Uterus (tissue), 4 donors: ENCODE measurements around the gene TMEM185B. TPM values are rescaled to one million over a fixed set of nuclear protein-coding genes. Genes with fewer than 3 reads are reported as not detected.

Source experiments
- DNase-seq, 2 donors: peaks; one replicate each; pipeline ENCODE4 v3.0.0-alpha.2; 2019 to 2020
- H3K27ac ChIP-seq, 2 donors: fragments of 200-600 bp; sonication (generic); 1 replicate in 1 of 2; 2 replicates in 1 of 2; pipeline ENCODE4 v1.5.1; 2016 to 2018
- H3K27me3 ChIP-seq, 2 donors: fragments of 200-600 bp; sonication (generic); one replicate each; pipeline ENCODE4 v1.5.1; 2018 to 2019; ENCODE audit warnings: control low read depth in 1 of 2
- H3K36me3 ChIP-seq, 2 donors: fragments of 200-600 bp; sonication (generic); one replicate each; pipeline ENCODE4 v1.5.1; 2019; ENCODE audit warnings: control low read depth in 1 of 2
- H3K4me1 ChIP-seq, 2 donors: fragments of 200-600 bp; sonication (generic); one replicate each; pipeline ENCODE4 v1.5.1; 2018 to 2019; ENCODE audit warnings: control low read depth in 1 of 2
- H3K4me3 ChIP-seq, 2 donors: fragments of 200-600 bp; sonication (generic); 1 replicate in 1 of 2; 2 replicates in 1 of 2; pipeline ENCODE4 v1.5.1; 2018 to 2019; ENCODE audit warnings: mild to moderate bottlenecking in 1 of 2
- H3K9me3 ChIP-seq, 2 donors: fragments of 200-600 bp; sonication (generic); one replicate each; pipeline ENCODE4 v1.5.1; 2019; ENCODE audit warnings: control low read depth in 1 of 2
- POLR2A ChIP-seq, 2 donors: fragments of 450-650 bp; IDR thresholded peaks; one replicate each; pipeline ENCODE4 v1.6.1; 2016; ENCODE audit warnings: antibody characterized with exemption in 2 of 2, mild to moderate bottlenecking in 1 of 2, moderate library complexity in 1 of 2
- intact Hi-C: fragments of 100-400 bp; cut with DNase I; formaldehyde crosslinking; loops from one replicate; pipeline ENCODE4 v1.15.1; 2023; ENCODE audit warnings: low total_unique reads
- total RNA-seq, 4 donors: library from RNA; depleted of rRNA in 3 of 4; stranded (reverse); fragments of >200 nt in 3 of 4; gene quantifications; one replicate each; pipeline versions ENCODE4 v1.1.0 to v1.2.4, GENCODE V29; 2014 to 2023
- TF ChIP-seq, protein P1 (sequence below), 4 experiments: fragments of 200-600 bp in 2 of 4; fragments of 450-650 bp in 2 of 4; sonication (generic) in 2 of 4; IDR thresholded peaks; one replicate each; pipeline ENCODE4 v1.5.1; 2016 to 2019; ENCODE audit warnings: antibody characterized with exemption in 4 of 4, mild to moderate bottlenecking in 2 of 4, moderate library complexity in 1 of 4
- donor health status: DM: yes; HTN: yes; CAD: no.

Gene TMEM185B
- total RNA-seq, 4 donors from 2014 or later: 11.5 to 34.6 (median 22.0) TPM

DNA sequence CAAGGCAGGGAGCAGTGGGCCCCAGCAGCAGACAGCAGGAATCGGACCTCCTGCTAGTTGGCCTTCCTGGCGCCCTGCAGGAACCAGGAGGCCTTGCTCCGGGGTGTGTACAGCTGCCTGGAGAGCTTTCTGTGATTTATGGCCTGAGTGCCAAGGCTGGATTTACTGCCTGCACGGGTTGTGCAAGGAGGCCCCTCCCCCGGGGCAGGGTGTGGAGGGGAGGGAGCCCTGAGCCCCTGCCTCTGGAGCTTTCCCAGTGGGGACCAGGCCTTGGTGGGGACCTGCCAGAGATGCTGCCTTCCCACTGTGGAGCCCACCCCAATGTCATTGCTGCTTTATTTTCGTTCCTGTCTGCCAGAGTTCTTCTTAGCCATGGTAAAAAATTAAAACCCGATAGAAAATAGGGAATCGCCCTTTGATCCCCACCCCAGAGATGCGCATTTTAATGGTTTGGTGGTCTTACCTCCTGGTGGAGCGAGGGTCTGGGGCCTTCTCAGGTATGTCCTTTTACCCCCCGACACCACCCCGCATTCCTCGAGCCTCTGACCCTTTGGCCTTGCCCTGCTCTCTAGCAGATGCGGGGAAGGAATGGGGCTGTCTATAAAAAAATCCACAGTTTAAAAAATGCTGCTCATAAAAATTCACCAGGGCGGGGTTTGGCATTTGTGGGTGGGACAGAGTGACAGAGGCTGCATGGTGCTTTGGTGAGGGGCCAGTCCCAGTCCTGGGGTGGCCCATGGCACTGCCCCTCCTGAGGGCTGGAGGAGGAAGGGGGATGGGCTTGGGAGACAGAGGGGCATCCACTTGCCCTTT, 22.5 kb upstream of the TMEM185B start:
- Histone ChIP-seq H3K27ac (peak overlapping the region; percentile 33 to 40), H3K4me1 (peaks cover 0 to 7% of the 10 kb centered on the region in 2 donors), H3K4me3 (no peak overlapping the region), H3K9me3 (no peaks in the 10 kb centered on the region), H3K36me3 (no peaks in the 10 kb centered on the region), H3K27me3 (no peaks in the 10 kb centered on the region)
- intact Hi-C loops: no loop called here
- TF ChIP-seq, protein P1, sequence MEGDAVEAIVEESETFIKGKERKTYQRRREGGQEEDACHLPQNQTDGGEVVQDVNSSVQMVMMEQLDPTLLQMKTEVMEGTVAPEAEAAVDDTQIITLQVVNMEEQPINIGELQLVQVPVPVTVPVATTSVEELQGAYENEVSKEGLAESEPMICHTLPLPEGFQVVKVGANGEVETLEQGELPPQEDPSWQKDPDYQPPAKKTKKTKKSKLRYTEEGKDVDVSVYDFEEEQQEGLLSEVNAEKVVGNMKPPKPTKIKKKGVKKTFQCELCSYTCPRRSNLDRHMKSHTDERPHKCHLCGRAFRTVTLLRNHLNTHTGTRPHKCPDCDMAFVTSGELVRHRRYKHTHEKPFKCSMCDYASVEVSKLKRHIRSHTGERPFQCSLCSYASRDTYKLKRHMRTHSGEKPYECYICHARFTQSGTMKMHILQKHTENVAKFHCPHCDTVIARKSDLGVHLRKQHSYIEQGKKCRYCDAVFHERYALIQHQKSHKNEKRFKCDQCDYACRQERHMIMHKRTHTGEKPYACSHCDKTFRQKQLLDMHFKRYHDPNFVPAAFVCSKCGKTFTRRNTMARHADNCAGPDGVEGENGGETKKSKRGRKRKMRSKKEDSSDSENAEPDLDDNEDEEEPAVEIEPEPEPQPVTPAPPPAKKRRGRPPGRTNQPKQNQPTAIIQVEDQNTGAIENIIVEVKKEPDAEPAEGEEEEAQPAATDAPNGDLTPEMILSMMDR (IDR thresholded peaks at IDR 0.05): no peak
- TF ChIP-seq POLR2A (IDR thresholded peaks at IDR 0.05): no peak
- peak; percentile 51 to 72 for DNase-seq

DNA sequence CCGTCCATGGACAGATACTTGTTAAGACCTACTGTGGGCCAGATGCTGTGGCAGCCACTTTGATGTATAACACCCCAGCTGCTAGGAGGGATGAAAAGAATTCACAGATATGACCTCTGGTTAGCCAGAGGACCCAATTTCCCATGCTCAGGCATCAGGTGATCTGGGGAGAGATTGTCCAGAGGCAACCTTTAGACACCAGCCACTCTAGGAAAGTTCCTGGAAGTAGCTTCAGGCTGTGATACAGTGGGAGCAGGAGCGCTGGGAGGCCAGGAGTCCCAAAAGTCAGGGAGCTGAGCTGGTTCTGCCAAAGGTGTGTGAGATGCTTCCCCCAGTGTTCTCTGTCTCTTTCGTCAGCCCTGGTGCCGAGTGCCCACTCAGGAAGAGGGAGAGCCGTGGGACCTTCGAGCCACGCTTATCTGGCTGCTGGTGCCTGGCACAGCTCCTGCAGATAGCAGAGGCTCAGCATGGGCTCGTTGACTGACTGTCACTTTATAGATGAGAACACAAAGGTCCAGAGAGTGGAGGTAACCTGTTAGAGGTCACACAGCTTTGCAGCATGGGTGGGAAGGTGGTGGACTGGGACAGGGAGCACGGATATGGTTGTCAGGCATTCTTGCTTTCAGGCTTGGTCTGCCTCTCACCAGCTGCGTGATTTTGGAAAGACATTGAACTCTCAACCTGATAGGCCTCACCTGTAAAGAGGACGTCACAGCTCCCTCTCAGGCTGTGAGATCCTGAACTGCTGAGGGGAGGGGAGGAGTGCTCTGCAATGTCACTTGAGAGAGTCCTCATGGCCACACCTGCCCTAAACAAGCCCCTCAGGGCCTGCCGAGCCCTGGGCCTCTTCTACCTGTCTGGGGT, 21.7 kb upstream of the TMEM185B start:
- Histone ChIP-seq H3K27ac (peak overlapping the region; percentile 33 to 40), H3K36me3 (no peaks in the 10 kb centered on the region), H3K27me3 (no peaks in the 10 kb centered on the region), H3K4me3 (no peak overlapping the region), H3K4me1 (peaks cover 0 to 7% of the 10 kb centered on the region in 2 donors), H3K9me3 (no peaks in the 10 kb centered on the region)
- no peak for DNase-seq
- intact Hi-C loops: no loop called here
- TF ChIP-seq POLR2A (IDR thresholded peaks at IDR 0.05): no peak
- TF ChIP-seq, protein P1 (IDR thresholded peaks at IDR 0.05): no peak

DNA sequence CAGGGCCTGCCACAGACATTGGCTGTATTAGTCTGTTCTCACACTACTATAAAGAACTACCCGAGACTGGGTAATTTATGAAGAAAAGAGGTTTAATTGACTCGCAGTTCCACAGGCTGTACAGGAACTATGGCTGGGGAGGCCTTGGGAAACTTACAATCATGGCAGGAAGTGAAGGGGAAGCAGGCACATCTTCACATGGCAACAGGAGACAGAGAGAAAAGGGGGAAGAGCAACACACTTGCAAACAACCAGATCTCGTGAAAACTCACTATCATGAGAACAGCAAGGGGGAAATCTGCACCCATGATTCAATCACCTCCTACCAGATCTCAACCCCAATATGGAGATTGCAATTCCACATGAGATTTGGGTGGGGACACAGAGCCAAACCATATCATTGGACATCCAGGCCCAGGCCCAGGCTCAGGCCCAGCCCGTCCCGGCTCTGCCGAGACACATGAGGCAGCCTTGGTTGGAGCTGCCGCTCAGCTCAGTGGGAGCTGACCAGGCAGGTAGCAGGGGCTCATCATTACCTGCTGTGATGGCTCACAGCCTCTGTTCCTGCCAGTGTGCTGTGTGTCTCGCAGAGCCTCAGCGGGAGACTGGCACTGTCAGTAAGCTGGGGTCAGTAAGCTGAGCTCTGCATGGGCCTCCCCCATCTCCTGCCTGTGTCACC, 20.8 kb upstream of the TMEM185B start:
- no peaks in the 10 kb centered on the region for H3K27me3 ChIP-seq
- peaks cover 0 to 7% of the 10 kb centered on the region in 2 donors for H3K4me1 ChIP-seq
- no peaks in the 10 kb centered on the region for H3K36me3 ChIP-seq
- TF ChIP-seq, protein P1 (IDR thresholded peaks at IDR 0.05): no peak
- no peak for TF ChIP-seq POLR2A (IDR thresholded peaks at IDR 0.05)
- no peak overlapping the region for H3K27ac ChIP-seq
- H3K4me3 ChIP-seq: no peak overlapping the region
- DNase-seq: no peak
- H3K9me3 ChIP-seq: no peaks in the 10 kb centered on the region
- intact Hi-C loops: no loop called here

DNA sequence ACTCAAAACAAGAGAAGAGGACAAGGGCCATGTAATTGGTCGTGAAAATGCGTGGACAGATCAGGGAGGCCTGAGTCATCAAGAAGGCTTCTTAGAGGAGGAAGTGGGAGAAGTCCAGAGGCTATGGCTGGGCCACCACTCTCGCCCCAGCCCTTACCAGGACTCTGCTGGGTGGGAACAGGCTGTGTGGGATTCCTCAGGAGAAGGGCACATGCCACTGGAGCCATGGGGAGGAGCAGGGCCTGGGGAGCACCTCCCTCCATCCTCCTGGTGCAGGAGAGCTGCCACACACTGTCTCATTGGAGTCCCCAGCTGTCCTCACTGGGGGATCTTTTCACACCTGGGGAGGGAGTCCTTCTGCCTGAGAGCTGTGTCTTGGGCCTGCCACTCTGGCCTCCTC, 20.0 kb upstream of the TMEM185B start:
- Histone ChIP-seq H3K27me3 (no peaks in the 10 kb centered on the region), H3K27ac (no peak overlapping the region), H3K4me3 (no peak overlapping the region), H3K9me3 (no peaks in the 10 kb centered on the region), H3K4me1 (peaks cover 0 to 7% of the 10 kb centered on the region in 2 donors), H3K36me3 (no peaks in the 10 kb centered on the region)
- DNase-seq: no peak
- TF ChIP-seq POLR2A (IDR thresholded peaks at IDR 0.05): no peak
- TF ChIP-seq, protein P1 (IDR thresholded peaks at IDR 0.05): no peak
- intact Hi-C loops: no loop called here
